GM18861 (cell line): ENCODE data around the gene NLRP8.
"Not testable (repeated sequence)": the region's sequence is repeated elsewhere in the genome, so short reads cannot be mapped to it uniquely, and the experiment has no call there.

Source experiments
- ATAC-seq: cut with Tn5 transposase; IDR thresholded peaks from one replicate; pipeline ENCODE4 v1.9.1; 2021; ENCODE audit not compliant: unreplicated experiment

NLRP8 gene

DNA sequence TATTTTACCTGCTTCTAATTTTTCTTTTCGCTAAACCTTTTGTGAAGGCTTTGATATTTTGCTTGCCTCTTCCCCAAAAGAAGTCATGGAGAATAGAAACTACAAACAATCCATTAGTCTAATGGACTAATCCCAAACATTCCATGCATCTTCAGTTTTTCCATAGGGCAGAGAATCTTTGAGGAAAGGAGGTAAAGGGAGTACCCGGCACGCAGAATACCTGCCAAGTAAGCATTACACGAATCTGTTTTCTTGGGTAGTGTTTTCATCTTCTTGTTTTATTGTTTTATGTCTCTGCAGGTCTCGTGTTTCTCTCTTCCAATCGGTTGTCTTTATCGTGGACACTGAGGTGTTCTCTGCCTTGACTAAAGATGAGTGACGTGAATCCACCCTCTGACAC is at the start of gene NLRP8:
Gene NLRP8, plus strand, starts transcription at position 301 of the 400 bp plus-strand sequence.
- ATAC-seq, result no peak

DNA sequence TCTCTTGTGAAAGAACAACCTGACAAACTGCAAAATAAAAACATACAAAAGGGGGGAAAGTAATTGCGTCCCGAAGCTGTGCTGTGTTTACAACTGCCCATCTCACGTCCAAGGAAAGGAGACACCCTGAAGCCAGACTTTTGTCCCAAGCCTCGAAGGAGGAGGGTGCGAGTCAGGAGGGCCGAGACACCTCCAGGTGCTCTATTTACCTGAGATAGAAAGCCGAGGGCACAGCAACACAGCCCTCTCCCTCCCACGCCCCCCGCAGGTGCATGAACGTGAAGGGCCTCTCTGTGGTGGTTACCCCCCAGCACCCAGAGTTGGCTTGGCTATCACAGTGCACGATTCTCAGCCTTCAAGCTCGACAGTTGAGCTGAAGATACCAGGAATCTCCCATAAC is 48.7 kb upstream of the NLRP8 start:
- no peak for ATAC-seq

DNA sequence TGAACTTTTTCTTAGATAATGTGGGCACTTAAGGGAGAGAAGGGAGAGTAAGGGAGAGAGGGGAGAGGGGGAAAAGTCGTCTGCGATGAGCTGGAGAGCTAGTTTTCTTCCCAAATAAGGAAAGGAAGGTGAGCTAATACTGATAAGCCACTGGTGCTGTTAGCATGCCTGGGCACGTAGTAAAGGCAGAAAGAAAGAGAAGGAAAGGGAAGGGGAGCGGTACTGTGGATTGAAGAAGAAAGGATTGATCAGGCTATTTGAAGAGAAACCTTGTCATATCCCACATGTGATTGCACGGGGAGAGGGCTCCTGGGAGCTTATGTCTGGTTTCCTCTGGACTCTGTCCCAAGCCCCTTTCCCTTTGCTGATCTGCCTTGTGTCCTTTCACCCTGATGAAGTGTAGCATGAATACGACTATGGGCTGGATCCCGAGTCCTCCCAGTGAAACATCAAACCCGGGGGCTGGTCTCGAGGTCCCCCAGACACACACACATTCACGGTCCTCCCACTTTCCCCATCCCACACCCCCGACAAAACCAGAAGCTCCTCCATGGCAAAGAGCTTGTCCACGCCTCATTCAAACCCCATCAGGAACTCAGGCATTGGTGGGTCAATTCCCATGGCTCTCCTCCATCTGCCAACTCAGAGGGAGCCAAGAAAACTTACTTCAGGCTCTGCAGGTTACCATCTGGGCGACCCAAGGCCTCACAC is 46.1 kb upstream of the NLRP8 start:
- ATAC-seq, result no peak

DNA sequence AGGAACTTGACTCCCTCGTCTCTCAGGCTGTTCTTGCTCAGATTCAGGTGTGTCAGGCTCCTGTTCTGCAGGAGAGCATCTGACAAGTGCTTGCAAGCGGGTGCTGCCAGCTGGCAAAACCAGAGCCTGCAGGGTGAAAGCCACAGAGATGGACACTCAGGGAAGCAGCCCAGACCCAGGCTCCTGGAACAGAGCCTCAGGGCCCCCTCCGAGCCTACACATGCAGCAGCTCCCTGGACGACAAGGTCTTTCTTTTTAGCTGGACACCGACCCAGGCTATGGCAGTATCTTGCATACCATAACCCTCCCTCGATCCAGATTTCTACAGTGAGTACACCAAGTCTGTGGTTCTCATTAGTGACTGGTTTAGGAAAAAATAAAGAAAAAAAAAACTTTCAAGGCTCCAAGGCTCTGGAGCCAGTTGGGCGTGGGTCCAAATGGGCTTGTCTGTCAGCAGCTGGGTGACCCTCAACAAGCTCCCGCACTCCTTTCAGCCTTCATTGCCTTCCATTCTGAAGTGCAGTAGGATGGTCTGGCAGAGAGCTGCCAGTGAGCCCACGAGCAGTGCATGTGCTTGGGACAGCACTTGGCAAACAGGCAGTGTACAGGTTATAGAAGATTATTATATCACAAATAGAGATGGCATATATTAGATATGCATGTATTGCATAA is 45.4 kb upstream of the NLRP8 start:
- ATAC-seq, result no peak

DNA sequence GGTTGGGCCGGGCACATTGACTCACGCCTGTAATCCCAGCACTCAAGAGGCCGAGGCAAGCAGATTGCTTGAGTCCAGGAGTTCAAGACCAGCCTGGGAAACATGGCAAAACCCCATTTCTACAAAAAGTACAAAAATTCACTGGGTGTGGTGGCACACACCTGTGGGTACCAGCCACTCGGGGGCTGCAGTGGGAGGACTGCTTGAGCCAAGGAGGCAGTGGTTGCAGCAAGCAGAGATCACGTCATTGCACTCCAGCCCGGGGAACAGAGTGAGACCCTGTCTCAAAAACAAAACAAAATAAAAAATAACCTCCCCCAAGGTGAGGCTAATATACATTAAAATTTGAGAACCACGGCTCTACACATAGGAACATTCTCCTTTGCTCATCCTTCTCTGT is 40.3 kb upstream of the NLRP8 start:
- no peak for ATAC-seq

DNA sequence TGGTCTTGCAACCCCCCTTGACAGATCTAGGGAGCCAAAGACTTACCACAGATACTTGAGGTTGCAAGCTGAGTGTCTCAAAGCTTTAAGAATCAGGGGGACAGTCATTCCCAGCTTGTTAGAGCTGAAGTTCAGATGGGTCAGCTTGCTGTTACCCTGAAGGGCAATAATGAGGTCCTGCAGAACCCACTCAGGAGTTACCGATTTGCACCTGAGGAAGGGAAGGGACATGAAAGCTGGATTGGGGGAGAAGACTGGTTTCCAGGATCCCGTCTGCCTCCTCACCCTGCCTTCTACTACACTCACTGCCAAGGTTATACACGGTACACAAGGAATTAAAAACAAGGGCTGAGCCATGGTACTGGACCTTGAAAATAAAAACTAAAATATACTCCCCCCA is 39.9 kb upstream of the NLRP8 start:
- ATAC-seq, result no peak

DNA sequence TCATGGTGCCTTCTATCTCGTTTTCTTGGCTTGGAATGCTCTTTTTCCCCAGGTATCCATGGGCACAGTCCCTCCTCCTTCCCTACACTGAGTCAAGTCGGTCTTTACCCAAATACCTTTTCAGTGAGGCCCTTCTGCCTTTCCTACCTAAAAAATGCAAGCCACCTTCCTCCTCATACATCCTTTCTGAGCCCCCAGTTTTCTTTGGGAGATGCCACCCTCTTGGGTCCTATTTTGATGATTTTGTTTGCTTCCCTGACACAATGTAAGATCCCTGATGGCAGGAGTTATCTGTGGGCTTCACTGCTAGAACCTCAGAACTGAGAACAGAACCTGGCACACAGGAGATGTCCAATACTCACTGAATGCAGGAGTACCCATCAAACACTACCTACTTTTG is 37.8 kb upstream of the NLRP8 start:
- no peak for ATAC-seq

DNA sequence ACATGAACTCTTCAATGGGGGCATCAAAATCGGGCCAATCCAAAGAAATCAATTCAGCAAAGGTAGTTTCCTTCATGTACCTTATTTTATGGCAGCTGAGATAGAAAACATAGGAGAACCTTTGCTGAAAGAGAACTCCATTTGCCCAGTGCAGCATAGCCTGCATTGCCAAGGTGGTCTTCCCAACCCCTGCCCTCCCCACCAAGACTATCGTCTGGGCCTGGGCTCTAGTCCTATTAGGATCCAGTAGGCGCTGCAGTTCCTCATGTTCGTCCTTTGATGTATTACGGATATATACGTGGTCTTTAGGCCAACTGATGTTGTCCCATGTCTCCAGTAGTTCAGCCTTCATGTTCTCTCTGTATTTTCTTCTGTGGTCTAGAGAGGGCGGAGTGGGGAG is 34.7 kb upstream of the NLRP8 start:
- no peak for ATAC-seq

DNA sequence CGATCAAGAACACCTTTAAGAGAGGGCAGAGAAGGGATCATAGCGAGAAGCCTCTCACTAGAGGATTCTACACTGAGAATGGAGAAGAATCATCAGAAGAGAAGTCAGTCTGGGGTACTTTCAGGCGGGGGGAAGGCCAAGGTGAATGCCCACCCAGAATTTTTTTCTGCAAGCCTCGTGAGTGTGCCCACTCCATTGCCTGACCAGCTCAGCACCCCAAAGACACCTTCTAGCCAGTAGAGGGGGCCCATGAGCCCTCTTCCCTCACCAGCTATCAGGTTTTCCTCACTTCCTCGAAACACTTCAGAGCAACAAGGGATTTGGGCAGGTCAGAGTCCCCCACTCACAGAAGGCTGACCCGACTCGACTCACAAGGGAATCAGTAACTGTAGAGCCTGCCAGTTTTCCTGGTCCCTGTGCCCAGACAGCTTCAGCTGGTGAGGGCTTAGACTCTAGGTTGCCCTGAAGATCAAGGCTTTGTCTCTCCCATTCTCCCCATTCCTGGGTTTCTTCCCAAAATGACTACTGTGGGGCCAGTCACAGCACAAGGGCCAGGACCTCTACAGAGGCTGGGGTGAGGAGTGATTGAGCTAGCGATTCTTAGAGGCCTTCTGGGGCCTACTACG is 33.9 kb upstream of the NLRP8 start:
- no peak for ATAC-seq

DNA sequence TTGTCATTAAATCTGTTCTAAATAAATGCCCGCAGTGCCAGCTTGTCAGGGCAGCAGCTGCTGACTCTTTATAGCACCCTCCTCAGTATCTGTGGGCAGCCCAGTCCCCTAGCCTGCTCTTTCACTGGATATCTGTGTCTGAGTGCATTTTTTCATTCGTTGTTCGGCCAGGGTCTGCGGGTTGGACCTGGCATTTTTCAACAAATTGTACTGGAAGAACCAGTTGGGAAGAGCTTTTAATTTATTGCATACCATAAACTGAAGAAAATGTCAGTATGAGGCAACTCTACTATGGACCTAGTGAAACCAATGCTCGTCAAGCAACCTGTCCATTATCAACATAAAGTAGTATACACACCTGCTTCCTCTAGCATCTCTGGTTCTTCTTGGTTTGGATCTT is 24.1 kb upstream of the NLRP8 start:
- no peak for ATAC-seq

DNA sequence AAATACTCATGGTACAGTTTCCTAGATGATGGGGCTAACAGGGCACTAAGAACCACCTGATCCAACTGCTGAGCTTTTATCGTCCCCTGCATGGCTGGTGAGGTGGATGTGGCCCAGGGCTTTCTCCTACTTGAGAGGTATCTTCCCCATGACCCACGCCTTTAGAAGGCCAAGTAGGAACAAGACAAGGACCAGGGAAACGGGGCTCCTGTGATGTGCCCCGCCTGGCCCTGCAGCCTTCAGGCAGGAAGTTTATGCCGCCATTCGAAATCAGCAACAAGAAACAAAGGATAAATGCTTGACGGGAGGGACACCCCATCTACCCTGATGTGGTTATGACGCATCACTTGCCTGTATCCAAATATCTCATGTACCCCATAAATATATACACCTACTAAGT is 19.6 kb upstream of the NLRP8 start:
- ATAC-seq, result no peak

DNA sequence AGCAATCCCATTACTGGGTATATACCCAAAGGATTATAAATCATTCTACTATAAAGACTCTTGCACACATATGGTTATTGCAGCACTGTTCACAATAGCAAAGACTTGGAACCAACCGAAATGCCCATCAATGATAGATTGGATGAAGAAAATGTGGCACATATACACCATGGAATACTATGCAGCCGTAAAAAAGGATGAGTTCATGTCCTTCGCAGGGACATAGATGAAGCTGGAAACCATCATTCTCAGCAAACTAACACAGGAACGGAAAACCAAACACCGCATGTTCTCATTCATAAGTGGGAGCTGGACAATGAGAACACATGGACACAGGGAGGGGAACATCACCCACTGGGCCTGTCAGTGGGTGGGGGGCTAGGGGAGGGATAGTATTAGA is 18.4 kb upstream of the NLRP8 start:
- not testable (repeated sequence) for ATAC-seq

DNA sequence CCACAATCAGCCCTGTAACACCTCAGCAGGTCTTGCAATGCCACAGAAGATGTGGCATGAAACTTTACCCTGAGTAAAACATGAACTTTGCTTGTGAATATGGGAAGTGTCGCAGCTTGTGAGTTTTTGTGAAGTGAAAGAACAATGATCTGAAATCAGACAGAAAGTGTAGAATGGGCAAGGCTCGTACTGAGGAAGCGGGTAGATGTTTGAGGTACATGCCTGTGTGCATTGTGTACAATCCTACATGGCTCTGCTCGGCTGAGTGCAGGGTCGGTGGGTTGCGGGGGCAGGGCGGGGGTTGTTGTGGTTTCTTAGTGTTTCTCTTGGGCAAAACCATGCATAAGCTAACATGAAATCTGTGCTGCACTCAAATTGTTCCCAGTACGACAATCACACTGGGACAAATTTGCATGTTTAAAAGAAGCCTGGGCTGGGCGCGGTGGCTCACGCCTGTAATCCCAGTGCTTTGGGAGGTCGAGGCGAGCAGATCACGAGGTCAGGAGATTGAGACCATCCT is 16.6 kb upstream of the NLRP8 start:
- no peak for ATAC-seq

DNA sequence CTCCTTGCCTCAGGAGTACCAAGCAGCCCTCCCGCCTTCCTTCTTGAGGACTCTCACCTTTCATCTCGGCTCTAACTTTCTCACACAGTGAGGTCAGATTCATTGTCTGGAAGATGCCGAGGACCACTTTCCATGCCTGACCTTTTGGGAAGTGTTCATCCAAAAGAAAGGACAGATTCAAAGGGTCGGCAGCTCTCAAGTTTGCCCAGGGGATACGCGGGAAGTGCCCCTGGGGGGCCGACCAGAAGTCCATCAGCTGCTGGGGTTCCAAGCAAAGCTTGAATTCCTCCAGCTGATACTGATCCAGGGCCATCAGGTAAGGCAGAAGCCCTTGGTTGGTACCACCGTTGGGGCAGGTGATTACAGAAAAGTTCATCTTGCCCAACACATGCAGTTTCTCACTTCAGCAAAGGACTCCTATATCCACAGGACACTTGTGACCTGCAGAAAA is 15.7 kb upstream of the NLRP8 start, which contains the start of gene NLRP13:
Gene NLRP13, minus strand, starts transcription at position 401 of the 451 bp plus-strand sequence. Its CDS starts 25 bp downstream, at position 376.
- ATAC-seq, result no peak

DNA sequence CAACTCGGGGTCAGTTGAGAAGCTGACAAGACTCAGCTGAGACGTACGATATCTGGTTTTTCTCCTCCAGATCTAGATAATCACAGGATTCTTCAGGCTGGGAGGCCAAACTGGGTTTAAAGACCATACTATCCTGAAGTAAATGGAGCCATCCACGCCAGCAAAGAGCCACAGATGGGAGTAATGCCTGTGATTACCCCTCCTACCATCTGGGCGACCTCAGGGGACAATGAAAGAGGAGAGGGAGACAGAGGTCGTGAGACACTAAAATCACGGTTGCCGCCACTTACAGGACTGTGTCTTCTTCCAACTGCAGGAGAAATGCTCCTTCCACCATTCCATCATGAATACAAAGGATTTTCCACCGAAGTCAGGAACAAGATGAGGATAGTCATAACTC is 12.4 kb upstream of the NLRP8 start:
- ATAC-seq, result no peak

DNA sequence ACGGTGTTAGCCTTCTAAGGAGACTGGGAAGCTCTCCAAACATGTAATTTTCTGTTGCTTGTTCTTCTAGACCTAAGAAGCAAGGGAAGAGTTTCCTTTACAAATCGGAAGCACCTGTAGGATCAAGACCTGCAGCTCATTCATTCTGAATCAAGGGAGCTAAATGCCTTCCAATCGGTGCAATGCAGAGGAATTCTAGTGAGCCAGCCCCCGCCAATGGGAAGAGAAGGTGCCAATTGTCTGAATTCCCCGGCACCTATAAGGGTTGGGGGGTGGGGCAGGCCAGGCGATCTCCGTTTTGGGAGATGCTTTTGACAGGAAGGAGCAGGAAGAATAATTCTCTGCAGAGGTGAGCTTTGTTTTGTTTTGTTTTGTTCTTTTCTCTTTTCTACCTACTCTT is 8.4 kb upstream of the NLRP8 start:
- ATAC-seq, result no peak

DNA sequence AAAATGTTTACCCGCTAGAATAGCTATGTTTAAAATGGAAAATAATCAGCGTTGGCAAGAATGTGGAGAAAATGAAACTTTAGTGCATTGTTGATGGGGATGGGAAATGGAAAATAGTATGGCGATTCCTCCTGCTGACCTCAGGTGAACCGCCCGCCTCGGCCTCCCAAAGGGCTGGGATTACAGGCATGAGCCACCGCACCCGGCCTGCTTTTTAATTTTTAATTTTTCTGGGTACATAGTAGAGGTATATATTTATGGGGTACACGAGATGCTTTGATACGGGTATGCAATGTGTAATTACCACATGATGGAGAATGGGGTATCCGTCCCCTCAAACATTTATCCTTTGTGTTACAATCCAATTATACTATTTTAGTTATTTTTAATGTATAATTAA is 7.3 kb upstream of the NLRP8 start:
- no peak for ATAC-seq

DNA sequence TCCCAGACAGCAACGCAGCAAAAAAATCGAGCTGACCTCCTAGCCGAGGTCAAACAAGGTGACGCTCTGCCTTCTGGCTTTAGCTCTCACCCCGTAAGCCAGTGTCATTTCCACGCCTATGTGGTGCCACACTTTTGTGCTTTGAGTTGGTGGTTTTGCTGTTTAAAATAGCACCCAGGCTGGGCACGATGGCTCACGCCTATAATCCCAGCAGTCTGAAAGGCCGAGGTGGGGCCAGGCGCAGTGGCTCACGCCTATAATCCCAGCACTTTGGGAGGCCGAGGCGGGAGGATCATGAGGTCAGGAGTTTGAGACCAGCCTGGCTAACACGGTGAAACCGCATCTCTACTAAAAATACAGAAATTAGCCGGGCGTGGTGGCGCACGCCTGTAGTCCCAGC is 2.9 kb downstream of the NLRP8 start:
- not testable (repeated sequence) for ATAC-seq

DNA sequence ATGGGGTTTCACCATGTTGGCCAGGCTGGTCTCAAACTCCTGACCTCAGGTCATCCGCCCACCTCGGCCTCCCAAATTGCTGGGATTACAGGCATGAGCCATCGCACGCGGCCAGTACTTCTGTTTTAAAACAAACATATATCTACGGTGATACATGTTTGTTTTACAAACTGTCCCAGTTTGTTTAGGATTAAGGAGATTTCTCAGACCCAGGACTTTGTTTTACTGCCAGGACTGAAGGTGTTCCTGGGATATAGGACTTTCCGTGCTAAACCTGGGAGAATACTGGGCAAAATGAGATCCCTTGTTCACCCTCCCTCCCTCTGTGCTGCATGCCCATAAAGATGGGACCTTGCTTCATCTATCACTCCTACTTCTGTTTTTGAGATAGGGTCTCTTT is 8.8 kb downstream of the NLRP8 start:
- no peak for ATAC-seq

DNA sequence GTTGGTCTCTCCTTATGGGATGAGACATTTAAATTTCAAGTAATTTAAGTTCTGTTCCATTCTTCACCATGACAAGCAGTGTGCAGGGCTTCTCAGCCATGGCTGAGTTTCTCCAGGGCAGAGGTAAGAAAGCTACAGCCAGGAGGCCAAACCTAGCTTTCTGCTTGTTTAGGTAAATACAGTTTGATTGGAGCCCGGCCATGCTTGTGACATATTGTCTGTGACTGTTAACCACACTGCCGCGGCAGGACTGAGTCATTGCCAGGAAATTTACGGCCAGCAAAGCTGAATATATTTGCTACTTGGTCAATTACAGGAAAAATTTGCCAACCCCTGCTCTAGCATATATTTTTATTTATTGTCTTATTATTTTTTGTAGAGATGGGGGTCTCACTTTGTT is 10.7 kb downstream of the NLRP8 start:
- no peak for ATAC-seq

DNA sequence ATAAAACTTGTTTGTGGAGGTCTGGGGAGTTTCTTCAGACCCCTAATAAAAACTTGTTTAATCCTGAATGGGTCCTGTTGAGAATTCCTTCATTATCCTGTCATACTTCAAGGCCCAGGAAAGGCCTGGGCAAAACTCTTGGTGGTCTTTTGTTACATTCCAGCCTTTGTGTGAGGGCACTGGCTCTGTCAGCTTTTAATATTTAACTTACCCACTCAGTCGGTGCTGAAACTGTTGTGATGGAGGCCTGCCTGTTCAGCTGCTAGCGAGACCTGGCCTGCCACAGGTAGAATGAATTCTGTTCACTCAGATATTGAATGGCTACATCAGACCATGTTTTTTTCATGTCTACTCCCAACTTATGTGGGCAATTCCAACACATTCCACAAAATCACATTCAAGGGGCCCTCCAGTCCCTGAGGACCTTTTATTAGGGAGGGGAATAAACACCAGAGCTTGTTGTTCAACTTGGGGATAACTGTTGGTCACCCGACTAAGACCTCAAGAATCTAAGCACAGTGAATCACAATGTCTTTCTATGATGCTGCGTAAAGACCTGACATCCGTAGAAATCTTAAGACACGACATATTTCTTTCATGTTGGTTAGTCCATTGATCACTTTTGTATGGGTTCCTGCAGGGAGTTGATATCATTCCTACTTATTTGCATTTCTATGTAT is 12.5 kb downstream of the NLRP8 start:
- ATAC-seq, result no peak
